ENCODE measurements around the gene MOGAT2.
"Not testable (repeated sequence)": the region's sequence is repeated elsewhere in the genome, so short reads cannot be mapped to it uniquely, and the experiment has no call there.

The MOGAT2 gene

GRCh38 chr11:75719340-75720239 is 2.0 kb downstream of the MOGAT2 start:
- DNase-seq = no peak

- DNase-seq = no peak
Measured at GRCh38 chr11:75720639-75721038, 3.0 kb downstream of the MOGAT2 start.

DNA sequence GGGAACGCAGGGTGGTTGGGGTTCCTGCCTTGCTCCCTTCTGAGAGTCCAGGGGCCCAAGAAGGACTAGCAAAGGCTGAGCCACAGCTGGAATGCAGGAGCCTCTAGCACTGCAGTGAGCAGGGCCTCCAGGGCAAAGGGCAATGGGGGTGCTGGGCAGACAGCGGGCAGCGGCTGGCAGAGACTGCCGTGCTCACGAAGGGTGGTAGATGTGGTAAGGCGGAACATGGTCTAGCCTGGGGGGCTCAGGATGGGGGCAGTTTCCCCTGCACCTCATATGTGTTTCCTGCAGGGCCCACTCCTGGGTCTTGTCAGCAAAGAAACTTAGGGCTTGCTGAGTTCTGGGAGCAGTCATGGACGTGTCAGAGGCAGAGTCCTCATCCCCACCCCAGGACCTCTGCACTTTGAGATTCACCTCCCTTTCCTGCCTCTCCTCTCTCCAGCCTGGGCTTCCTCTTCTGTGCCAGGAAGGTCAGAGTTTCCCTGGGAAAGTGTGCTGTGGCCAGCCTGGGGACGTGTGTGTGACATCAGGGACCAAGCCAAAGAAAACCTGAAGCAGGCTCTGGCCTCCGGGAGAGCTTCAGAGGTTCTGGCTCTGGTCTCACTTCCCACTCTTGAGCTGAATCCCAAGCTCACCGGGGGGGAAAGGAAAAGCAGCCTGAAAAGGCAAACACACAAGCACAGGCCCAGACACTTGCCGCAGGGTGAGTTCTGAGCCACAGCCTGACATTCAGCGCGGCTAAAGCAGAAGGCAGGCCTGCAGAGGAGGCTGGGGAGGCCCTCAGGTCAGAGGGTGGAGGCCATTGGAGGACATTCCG is 4.4 kb downstream of the MOGAT2 start:
- no peak for DNase-seq

DNA sequence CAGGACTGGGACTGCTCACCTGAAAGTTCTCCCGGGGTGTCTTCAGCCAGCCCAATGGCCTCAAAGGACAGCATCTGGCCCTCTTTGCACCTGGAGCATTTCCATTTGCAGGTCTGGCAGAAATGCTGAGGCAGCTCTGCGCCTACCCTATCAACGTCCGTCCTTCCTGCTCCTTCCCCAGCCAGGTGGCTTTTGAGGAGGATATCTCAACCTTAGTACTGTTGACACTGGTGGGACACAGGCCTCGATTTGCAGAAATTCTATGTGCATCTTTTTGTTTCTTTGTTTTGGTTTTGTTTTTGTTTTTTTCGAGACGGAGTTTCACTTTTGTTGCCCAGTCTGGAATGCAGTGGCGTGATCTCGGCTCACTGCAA is 5.0 kb downstream of the MOGAT2 start:
- DNase-seq = no peak

DNA sequence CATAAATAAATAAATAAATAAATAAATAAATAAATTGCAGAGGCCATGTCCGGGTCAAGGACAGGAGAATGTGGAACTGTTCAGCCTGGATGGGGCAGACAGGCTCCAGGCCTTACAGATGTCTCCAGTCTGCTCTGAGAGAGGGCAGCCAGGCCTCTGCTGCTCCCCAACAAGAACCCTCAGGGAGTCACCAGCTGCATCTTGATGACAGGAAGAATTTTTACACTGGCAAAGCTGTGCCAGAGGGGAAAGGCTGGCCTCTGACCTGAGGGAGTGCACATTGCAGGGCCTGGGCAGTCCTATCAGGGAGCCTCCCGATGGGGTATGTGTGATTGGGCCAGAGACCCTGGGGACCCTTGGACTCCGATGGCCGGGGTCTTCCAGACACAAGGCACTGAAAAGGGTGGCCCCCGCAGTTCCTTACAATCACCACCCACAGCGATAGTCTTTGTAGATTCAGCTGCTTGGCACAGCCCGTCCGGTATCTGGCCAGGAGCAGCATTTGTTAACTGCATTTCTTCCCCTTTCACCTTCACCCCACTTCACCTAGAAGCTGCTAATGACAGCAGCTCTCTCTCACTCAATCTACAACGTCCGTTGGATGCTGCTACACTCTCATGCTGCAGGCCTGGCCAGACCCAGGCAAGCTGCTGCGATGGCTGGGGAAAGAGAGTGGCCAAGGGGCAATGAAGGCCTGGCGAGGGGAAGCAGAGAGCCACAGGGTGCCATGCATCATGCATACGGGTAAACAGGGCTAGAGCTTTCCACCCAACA is 8.1 kb downstream of the MOGAT2 start:
- DNase-seq = no peak

- no peak for DNase-seq
Measured at GRCh38 chr11:75728992-75729391, 11.4 kb downstream of the MOGAT2 start.

DNA sequence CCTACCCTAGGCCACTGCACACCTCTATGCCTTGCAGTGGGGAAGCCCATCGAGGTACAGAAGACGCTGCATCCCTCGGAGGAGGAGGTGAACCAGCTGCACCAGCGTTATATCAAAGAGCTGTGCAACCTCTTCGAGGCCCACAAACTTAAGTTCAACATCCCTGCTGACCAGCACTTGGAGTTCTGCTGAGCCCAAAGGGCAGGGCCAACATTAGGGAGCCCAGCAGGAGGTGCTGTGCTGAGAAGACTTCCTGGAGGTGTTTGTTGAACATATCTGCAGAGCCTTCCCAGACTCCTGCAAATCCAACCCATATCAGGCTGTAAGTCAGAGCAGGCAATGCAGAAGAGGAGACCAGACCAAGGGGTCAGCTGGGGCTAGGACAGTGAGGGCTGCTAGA is 13.5 kb downstream of the MOGAT2 start:
- DNase-seq = no peak

- no peak for DNase-seq
Measured at GRCh38 chr11:75733071-75733430, 15.4 kb downstream of the MOGAT2 start.

DNA sequence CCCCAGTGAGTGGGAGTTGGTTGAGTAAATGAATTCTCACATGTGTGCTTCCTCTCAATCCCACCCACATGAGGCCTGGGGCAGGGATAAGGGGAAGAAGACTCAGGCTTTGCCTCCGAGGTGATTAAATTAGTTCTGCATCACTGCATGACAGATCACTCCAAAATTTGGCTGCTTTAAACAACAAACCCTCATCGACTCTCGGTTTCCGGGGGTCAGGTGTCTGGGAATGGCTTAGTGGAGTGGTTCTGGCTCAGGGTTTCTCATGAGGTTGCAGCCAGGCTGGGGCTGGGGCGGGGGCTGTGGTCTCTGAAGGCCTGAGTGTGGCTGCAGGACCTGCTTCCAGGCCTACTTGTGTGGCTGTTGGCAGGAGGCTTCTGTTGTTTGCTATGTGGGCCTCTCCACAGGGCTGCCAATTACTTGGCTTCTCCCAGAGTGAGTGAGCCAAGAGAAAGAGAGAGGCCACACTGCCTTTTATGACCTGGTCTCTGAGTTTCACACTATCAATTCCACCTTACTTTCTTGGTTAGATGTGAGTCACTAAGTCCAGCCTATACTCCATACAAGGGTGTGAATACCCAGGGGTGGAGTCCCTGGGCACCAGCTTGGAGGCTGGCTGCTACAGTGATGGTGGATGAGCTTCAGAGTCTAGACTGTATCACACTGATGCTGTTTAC is 15.9 kb downstream of the MOGAT2 start:
- DNase-seq = no peak

GRCh38 chr11:75734491-75735180 is 17.0 kb downstream of the MOGAT2 start:
- DNase-seq = no peak

GRCh38 chr11:75735181-75735845 is 17.7 kb downstream of the MOGAT2 start:
- no peak for DNase-seq

DNA sequence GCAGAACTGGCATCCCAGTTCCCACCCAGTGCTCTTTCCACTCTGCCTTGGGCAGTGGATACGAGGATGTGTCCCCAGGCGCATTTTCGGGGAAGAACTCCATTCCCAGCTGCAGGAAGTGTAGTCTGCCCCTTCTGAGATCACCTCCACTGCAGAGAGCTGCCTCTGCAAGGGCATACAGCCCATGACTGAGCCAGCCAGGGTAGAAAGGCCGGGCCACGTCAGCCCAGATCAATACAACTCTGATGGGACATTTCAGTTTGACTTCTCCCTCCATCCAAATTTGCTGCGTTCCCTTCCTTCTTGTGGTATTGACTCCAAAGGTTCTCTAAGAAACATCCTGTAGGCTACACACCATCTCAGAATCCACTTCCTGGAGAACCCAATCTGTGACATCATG is 19.7 kb downstream of the MOGAT2 start:
- DNase-seq = no peak

- DNase-seq = no peak
Measured at GRCh38 chr11:75740681-75741080, 23.0 kb downstream of the MOGAT2 start.

- not testable (repeated sequence) for DNase-seq
Measured at GRCh38 chr11:75743159-75743558, 25.5 kb downstream of the MOGAT2 start.

GRCh38 chr11:75743711-75744563 is 26.3 kb downstream of the MOGAT2 start:
- no peak for DNase-seq

- DNase-seq = no peak
Measured at GRCh38 chr11:75745807-75746206, 28.2 kb downstream of the MOGAT2 start.

- not testable (repeated sequence) for DNase-seq
Measured at GRCh38 chr11:75748729-75749273, 31.2 kb downstream of the MOGAT2 start.

DNA sequence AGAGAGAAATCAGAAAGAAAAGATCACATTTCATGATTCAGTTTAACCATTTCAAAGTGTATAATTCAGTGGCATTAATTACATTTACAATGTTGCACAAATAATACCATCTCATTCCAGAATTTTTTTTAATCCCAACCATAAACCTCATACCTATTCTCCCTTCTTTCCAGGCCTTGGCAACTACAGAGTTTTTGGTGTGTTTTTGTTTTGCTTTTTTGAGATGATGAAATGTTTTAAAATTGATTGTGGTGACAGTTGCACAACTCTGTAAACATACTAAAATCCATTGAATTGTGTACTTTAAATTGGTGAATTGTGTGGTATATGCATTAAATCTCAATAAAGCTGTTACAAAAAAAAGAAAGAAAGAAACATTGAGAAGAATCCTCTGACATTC is 37.3 kb downstream of the MOGAT2 start:
- not testable (repeated sequence) for DNase-seq

GRCh38 chr11:75757651-75758050 is 40.0 kb downstream of the MOGAT2 start:
- DNase-seq = no peak

DNA sequence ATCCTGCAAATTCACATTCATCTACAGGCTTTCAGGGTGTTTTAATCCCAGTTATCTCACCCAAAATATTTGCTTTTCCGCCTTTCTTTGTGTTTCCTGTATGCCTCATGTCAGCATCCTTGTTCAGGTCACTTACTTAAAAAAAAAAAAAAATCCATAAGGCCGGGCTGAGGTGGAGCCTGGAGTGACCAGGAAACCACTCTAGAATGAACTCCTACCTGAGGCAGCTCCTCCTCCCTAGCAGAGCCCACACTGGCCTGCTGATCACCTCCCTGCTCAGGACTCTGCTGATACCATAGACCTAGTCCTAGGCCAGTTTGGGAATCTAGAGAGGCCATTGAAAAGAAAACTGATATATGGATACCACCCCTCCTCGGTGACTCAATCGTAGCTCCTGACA is 42.2 kb downstream of the MOGAT2 start:
- DNase-seq = no peak

Data from activated gamma-delta T cell treated with Interleukin-2 at 50 U/mL for 16 hours (primary cell).